Activated T-cell treated with anti-CD3 and anti-CD28 coated beads, Interleukin-2, amount 50 U/mL, for 48 hours (primary cell): ENCODE data around the gene CHRNA3.
A peak's percentile ranks its signal among the peaks of the same experiment; 100 is the strongest.

Source experiments
- DNase-seq, 2 experiments: peaks; one replicate each; pipeline ENCODE4 v3.0.0-alpha.2; 2020

The CHRNA3 gene

DNA sequence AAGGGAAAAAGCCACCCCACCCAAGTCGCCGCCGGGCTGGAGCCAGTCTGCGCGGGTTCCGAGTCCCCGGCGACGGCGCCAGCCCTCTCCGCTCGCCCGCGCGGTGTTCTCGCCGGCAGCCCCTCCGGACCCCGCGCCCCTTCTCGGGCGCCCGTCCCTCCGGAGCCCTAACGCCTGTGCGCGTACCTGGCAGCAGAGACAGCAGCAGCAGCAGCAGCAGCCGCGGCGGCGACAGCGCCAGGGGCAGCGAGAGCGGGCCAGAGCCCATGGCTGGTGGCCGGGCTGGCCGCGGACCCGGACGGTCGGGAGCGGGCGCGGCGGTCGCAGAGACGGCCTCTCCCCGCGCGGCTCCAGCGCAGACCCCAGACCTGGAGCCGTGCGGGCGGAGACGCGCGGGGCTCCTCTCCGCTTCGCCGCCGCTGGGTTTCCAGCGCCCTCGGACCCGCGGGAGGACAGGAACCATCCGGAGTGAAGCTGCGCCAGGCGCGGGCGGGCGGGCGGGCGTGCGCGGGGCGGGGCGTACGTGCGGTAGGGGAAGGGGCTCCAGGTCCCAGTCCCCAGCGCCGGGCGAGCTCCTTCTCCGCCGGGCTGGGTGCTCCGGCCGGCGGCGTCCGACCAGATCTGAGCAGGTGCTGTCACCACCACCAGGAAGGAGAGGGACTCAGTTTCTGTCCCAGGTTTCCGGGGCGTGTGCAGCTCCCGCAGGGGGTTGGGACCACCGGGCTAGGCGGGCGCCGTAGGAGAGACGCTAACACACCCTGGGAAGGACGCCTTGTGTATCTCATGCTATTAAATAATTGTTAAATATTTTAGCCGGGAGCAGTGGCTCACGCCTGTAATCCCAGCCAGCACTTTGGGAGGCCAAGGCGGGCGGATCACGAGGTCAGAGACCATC is at the start of gene CHRNA3:
Gene CHRNA3 (minus strand): TSS at position 470 of the 895 bp plus-strand sequence. CDS start 202 bp downstream, at position 268.
- DNase-seq = peak in 1 of 2 experiments; percentile 22

DNA sequence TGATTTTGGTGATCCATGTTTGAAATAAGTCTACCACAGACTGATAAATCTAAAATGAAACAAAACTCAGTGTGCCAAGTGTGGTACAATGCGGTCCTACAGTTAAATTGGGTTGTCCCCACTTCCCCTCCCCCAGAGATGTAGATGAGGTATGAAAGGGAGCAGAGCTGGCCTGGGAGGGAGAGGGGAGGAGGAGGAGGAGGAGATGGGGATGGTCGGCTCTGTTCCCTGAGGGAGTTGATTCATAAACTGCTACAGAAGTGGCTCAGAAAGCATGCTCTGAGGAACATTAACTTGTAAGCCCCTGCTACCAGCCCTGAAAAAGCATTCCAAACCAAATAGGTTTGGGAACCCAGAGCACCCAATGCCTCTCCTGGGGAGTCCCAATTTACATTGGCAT is 48.2 kb upstream of the CHRNA3 start:
- DNase-seq = no peak

DNA sequence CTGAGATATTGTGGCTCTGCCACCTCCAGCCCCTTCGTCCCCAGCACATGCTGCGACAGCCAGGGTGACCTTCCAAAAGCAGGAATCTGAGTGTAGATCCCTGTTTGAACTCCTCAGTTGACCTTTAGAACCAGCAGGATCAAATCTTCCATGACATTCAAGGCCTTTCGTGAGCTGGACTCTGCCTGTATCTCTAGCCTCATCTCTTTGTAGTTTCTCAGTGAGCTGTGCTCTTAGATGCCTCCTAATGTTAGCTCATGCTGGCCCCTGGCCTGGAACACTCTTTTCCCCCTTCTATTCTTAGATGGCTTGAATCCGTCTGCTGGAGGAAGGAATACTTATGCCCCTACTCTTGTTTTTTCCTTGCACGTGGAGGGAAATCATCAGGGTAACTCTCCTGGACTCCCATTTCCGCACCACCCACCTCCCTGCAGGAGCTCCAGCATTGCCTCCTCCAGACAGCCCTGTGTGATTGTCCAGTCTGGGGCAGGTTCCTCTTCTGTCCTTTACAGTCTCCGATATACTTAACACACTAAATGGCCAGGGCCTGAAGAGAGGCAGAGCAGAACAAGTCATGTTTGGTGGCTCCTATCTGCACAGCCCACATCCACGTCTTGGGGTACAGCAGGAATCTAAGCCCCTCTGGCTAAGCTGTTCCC is 46.9 kb upstream of the CHRNA3 start:
- DNase-seq = no peak

DNA sequence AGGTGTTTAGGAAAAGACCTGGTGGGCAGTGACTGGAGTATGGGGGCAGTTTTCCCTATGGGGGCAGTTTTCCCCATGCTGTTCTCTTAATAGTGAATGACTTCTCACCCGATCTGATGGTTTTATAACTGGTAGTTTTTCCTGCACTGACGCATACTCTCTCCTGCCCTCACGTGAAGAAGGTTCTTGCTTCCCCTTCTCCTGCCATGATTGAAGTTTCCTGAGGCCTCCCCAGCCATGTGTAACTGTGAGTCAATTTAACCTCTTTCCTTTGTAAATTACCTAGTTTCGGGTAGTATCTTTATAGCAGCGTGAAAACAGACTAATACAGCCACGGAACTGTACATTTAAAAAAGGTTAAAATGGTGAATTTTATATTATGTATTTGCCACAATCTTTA is 45.2 kb upstream of the CHRNA3 start:
- DNase-seq = no peak

DNA sequence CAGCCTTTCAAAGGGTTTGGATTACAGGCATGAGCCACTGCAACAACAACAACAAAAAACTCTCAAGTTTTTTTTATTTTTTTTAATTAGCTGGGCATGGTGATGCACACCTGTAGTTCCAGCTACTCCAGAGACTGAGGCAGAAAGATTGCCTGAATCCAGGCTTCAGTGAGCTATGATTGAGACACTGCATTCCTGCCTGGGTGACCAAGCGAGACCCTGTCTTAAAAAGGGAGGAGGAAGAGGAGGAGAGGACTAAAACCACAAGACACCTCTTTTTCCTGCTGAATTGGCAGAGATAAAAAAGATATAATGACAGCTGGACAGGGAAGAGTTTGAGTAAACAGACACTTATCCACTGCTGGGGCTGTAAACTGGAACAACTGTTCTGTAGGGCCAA is 42.9 kb upstream of the CHRNA3 start:
- no peak for DNase-seq

DNA sequence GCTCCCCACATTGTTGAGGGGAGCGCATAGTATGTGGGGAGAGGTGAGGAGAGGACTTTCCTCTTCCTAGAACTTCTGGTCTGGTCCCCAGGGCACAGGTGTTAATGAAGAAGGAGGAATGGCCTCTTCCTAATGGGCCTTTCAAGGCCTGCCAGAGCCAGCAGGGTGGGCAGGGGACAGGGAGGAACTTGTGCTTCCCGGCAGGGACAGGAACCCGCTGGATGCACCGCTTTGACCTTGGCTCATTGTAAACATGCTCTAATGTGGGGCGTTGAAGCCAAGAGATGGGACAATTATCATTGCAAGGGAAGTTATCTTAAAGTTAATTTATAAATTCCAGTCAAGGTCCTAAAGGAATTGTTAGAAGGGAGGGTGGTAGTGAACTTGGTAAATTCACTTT is 41.2 kb upstream of the CHRNA3 start:
- DNase-seq = no peak

DNA sequence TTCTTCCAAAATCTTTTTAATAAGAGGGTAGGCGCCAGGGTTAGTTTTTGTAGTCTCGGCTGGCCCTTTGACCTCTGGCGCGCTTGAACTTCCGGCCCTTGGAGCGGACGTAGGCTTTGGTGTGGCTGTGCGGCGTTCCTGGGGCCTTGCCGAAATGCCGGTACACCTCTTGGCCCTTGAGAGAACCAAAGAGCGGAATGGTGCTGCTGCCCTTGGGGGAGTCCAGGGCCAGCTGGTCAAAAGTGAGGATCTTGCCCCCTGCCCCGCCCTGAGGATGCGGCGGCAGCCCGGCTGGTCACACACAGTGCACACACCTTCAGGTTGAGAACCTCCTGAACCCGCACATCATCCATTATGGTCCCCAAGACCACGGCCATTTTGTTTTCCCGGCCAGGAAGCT is 40.2 kb upstream of the CHRNA3 start:
- no peak for DNase-seq

DNA sequence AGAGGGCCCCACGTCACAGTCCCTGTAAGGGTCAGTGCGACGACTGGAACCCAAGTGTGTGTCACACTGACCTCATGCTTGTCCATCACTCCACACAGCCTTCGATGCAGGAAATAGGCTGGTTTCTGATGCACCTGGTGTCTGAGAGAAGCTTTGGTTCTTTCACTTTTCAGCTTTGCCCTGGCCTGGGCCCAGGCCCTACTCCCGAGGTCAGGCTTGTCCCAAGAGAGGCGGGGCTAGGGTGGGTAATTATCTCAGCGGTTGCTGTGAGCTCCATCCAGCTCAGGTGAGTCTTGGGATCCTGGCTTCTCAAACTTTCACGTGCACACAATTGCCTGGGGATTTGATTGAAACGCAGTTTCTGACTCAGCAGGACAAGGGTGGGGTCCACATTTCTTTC is 39.8 kb upstream of the CHRNA3 start:
- DNase-seq = no peak

DNA sequence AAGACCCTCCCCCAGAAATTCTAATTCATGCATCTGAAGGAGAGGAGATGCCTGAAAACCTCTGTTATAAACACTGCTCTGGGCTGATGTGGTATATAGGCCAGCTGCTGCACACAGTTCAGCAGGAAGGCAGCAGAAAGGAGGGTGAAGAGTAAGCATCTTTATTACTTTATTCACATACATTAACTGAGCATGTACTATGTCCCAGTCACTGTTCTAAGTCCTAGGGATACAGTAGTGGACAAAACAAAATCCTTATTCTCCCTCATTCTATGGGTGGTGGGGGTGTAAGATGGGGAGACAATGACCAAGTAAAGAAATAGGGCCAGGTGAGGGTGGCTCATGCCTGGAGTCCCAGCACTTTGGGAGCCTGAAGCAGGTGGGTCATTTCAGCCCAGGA is 38.0 kb upstream of the CHRNA3 start:
- DNase-seq = no peak

DNA sequence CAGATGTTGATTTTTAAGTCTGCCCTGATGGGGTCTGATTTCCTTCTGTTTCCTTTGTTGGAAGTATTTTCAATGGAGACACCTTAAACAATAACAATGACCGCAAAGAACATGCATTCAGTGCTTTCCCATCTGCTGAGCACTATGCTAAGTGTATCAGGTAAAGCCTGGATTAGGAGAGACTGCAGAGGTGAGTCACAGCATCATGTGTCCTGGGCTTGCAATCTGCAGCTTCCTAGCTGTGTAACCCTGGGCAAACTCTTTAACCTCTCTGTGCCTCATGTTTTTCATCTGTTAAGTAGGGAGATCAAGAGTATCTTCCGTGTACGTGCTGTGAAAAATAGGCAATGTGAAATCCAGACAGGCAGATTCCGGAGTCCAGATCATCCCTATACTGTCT is 33.5 kb upstream of the CHRNA3 start:
- DNase-seq = no peak

DNA sequence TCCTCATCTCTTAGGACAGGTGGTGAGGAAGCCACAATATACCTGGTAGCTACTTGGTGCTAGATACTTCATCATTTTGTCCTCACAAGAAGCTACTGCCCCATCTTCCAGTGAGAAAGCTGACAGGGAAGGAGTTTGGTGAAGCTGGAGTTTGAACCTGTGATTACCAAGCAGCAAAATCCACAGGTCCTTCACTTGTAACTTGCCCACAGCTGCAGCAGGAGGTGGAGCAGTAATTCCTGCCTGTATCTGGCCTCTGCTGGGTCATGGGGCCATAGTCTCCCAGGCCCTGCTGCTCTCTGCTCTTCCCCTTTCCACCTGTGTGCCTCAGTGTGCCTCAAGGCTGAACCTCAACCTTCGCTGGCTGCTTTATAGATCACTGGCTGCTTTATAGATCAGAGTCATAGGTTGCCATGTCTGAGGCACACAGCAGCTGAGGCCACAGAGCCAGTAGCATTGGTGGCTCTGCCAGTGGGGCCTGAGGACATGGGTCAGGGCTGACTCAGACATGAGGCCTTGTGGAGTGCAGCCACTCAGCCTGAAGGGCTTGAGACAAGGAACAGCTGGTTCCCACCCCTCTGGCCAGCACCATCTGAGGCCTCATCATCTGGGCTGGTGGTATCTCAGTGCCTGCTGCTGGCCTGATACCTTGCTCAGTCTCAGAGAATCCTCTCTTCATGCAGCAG is 31.3 kb upstream of the CHRNA3 start:
- DNase-seq = no peak

DNA sequence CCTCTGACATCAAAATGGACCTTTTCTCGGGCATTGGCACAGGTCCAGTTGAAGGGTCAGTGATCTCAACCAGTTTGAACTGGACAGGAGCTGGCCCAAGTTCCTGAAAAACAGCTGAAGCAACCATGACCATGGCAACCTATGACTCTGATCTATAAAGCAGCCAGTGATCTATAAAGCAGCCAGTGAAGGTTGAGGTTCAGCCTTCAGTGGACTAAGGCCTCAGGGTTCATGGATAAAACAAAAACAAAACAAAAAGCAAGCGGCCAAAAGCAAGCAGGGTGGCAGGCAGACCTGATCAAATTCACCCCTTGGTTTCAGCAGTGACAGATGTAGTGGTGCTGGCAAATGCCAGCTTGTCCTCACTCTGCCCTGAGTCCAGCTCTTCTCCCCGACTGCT is 30.2 kb upstream of the CHRNA3 start:
- no peak for DNase-seq

DNA sequence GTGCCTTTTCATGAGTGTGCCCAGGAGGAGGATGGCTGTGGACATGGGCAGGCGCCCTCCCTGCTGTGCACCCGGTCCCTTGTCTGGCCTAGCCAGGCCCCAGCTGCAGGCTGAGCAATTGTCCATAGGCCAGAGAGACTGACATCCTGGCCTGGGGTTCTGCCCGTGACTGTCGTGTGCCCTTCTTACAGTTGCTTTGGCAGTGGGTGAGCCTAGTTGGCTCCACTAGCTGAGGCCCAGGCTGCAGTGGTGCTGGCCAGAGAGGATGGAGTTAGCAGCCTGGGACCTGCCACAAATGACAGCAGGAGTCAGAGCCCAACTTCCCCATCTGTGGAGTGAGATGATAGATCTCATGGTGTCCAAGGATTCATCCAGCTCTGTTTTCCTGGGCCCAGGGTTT is 29.2 kb upstream of the CHRNA3 start:
- DNase-seq = no peak

DNA sequence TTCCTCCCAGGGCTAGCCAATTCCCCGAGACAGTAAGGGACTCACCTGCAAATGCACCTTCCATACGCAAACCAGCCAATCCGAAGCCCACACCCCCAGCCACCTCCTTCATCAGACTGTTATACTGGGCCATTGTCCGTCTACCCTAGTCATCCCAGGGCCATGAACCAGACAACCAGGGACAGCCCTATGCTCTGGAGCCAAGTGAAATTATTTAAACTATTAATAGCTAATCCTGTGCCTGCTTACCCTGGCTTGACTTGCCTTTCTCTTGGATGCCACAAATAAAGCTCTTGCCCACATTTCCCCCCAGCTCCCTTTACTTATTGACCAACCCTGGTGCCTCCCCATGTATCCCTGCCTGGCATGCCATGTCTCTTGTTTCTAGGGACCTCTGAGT is 24.2 kb upstream of the CHRNA3 start:
- DNase-seq = no peak

DNA sequence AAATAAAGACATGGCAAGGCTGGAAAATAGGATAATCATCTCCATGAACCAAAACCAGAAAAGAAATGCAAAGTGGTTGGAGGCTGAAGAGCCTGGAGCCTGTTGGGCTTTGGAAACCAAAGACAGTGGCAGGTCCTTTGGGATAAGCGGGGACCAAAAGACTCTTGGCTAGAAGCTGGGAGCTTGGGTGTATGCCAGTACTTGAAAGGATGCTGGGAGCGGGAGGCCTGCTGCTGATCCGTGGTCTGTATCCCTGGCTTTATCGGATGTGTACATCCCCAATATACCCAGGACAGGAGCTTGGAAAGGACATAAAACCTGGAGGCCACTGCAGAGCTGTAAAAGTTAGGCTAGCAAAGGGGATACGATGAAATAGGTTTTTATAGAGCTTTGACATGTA is 21.5 kb upstream of the CHRNA3 start:
- DNase-seq = no peak

DNA sequence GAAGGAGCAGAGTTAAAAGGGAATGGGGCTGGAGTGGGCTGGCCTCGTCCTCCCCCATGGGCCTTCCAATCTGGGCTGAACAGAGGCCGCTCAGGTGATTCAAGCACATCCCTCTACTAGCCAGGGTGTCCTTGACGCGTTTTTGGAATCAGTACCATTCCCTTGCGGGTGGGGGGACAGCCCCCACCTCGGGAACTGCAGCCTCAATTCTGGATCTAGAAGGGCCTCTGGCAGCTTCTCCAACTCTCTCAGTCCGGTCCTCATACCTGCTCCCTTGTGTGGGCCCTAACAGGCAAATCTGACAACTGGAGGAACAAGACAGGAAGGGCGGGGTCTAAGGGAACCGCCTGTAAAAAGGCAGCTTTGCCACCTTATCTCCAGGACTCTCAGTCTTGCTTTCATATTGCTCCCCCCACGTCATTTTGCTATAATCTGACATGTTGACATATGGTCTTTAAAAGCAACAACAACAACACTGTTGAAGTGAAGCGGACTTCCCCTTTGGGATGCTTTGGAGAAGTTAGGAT is 21.0 kb upstream of the CHRNA3 start:
- DNase-seq = no peak

DNA sequence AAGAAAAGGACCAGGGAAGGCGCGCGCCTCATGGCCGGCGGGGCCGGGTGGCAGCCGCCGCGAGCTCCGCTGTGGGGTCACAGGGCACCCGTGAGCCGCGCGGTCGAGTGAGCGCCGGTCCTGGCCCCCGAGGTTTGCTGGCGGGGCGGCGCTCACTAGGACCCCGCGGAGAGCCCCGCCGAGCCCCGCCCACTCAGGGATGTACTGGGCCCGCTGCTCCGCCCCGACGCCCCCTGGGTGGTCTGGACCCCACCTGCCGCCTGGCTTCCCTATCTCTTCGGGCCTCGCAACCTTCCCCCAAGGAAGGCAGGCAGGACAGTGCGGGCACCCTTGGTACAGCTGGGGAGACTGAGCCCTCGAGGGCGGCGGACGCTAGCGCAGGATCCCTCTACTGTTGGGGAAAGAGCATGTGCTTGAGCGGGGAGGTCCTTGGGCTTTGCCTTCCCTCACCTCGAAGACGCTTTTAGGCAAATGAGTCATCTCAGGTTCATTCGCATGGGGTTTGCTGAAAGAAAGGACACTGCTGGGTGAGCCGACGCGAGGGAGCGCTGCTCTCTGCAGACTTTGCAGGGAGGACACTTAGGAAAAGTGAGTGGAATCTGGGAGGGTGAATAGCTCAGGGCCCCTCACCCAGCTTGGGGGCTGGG is 20.4 kb upstream of the CHRNA3 start, which contains the start of gene CHRNB4:
Gene CHRNB4 (minus strand): TSS at position 109 of the 647 bp plus-strand sequence. CDS start 77 bp downstream, at position 32.
- peak; percentile 31 to 45 for DNase-seq

DNA sequence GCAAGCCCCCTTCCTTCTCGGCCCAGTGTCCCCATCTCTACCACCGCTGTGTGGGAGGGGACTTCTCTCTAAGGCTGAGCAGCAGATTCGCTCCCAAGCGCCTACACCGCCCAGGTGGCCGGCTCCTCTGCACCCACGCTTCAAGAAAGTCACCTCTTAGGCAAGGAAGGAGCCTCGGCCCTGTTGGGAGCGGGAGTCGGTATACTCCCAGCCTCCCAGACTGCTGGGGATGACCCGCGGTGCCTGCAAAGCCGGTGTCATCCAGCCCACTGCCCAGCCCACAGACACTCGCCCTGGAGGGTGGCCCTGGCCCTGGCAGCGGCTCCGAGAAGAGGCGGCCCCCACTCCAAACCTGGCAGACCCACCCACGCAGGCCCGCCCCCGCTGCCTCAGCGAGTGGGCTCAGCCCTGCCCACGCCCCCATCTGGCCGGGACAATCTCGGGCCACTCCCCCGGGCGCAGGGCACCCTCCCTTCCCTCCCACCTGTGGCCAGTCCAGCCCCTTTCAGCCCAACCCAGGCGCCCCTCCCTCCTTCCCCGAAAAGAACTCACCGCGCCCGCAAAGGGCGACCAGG is 19.8 kb upstream of the CHRNA3 start:
- DNase-seq = peak in 1 of 2 experiments; percentile 21

DNA sequence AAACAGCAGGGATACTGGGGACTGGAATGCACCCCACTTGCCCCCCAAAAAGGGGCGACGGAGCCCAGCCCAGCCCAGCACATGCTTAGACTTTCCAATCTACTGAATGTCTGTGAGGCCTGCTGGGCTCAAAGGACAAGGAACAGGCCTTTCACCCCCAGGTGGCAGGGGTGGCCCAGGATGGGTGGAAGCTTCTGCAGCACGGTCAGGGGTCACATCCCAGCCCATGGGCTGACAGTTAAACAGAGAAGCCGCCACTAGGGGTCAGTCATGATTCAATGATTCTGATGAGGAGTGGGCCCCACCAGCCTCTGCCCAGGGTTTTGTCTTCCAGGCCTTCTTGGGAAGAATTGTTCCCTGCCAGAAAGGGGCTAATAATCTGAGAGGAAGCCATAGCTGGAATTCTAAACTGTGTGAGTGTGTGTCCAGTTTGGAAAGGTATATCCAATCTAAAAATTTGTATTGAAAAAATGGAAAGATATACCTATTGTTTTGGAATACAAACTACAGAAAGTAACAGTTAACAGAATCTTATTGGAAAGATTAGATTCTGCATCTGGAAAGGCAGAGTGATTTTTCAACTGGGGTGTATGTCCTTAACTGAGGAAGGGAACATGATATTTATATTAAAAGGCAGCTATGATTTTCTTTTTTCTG is 18.0 kb upstream of the CHRNA3 start:
- DNase-seq = peak; percentile 68 to 70

DNA sequence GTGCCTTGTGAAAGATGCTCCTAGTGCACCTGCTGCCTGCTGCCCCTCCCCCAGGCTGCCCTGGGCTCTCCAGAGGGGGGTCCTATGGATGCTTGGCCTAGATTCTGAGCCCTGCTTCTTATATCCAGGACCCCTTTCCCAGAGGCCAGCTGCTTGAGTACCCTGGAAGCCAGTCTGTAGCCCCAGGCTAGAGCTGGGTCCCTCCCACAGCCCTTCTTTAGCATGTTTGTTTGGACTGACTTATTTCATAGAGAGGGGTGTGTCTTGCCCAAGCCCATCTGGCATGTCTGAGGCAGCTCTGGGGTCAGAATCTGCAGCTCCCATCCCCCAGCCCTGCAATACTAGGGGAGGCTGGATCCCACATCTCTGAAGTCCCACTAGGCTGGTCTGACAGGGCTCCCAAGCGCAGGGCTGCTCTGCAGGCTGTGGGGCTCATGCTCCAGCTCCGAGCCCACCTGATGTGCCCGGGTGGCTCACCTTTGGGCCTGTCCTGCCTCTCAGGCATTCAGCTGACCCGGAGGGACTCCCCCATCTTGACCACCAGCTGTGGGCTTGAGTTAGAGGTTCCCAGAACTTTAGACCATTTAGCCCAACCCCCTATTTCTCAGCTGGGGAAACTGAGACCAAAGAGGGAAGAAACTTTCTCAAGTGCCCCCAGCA is 17.1 kb upstream of the CHRNA3 start:
- DNase-seq = no peak

DNA sequence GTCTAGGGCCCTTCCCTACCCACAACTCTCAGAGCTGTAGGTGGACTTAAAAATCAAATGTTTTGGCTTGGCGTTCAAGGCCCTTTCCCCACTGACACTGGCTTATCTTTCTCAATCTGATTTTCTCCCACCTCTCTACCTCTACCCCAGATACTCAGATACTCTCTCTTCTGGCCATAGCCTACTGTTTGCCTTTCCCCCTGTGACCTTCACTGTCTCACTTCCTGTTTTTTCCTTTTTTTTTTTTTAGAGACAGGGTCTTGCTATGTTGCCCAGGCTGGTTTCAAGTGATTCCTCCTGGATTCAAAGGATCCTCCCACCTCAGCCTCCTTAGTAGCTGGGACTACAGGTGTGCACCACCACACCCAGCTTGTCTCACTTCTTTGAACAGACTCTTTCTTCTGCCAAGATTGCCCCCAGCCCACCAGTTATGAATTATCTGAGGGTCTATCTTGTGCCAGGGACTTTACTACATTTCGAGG is 15.6 kb upstream of the CHRNA3 start:
- no peak for DNase-seq
